ENCODE results near the gene PPP4R2. TPM values are rescaled to one million over a fixed set of nuclear protein-coding genes. Genes with fewer than 3 reads are reported as not detected.
A peak's percentile ranks its signal among the peaks of the same experiment; 100 is the strongest.

Gene PPP4R2
- total and polyA plus RNA-seq, 9 of the 15 experiments (the other 6 are each of a cell fraction or from before 2014, with no cell fraction given) = 11.0 to 49.6 (median 31.6) TPM

GRCh38 chr3:73096169-73096568 is 99.6 kb downstream of the PPP4R2 start:
- no peak for ATAC-seq
- no peak for DNase-seq (ENCODE audit: extremely low read depth in 1 of 4, low spot score in 3 of 4)
- peaks cover 0 to 16% of the 10 kb centered on the region in 2 experiments; a peak in 2 of 5 replicates for H3K27me3 ChIP-seq (ENCODE audit: control insufficient read depth in 2 of 2, insufficient read depth in 2 of 2, low read length in 2 of 2)
- peaks cover 3% of the 10 kb centered on the region; the same call in 1 of the 2 replicates for H3K9me3 ChIP-seq (replicated peaks; ENCODE audit: control insufficient read depth, insufficient read depth, low read depth, low read length)
- no peak overlapping the region for H3K27ac ChIP-seq (ENCODE audit: extremely low read depth, low read depth, low read length)
- no peaks in the 10 kb centered on the region; a peak in 1 of 5 replicates for H3K4me1 ChIP-seq (replicated peaks in 1 of 2; ENCODE audit: control insufficient read depth in 2 of 2, insufficient read depth in 2 of 2, low read length in 2 of 2)
- H3K36me3 ChIP-seq (ENCODE audit: control insufficient read depth, insufficient read depth, low read length) = no peaks in the 10 kb centered on the region
- H3K9me1 ChIP-seq (ENCODE audit: control insufficient read depth, insufficient read depth, low read length) = no peaks in the 10 kb centered on the region
- no peak overlapping the region for H3K9ac ChIP-seq (ENCODE audit: insufficient read depth in 1 of 2, low read depth in 2 of 2, low read length in 2 of 2)
- no peaks in the 10 kb centered on the region; the same call in 1 of the 2 replicates for H4K20me1 ChIP-seq (replicated peaks; ENCODE audit: control insufficient read depth, insufficient read depth, low read length)
- ChIA-PET CTCF (ENCODE audit: low intra/inter-chr PET ratio) (no interaction called here), POLR2A (interaction anchor here (0.6 kb wide), 1 partner anchor 198 kb away, joined by 3 read pairs; no protein-coding TSS in a partner anchor)
- TF ChIP-seq BCOR (IDR thresholded peaks at IDR 0.05) (0 out of 2 replicates have a peak, but pooled peaks have one; percentile 43), RAD51 (IDR thresholded peaks at IDR 0.05; ENCODE audit: borderline replicate concordance, low read depth) (no peak)
- WGBS (ENCODE audit: insufficient coverage, low coverage, missing lambda C conversion rate) = 56% methylated on average over 2 of the region's 2 CpGs
- no TSS peak for BruUV-seq (replicated peaks)
- no peak for FAIRE-seq
- in situ Hi-C loops (cut with MboI) = loop anchor here (5.0 to 25.0 kb wide), 2 partner anchors 331 to 1384 kb away; no protein-coding TSS in a partner anchor
- no peaks in the 10 kb centered on the region for H3K79me2 ChIP-seq (ENCODE audit: control insufficient read depth, insufficient read depth, low read length)
- intact Hi-C loops (cut with micrococcal nuclease) = no loop called here
- no peak overlapping the region for H3K4me3 ChIP-seq
- no peak overlapping the region for H2AFZ ChIP-seq (ENCODE audit: low read depth, low read length)
- no peak overlapping the region for H3K4me2 ChIP-seq (ENCODE audit: insufficient read depth, low read length)

- POLR2A ChIA-PET = no interaction called here
- WGBS (ENCODE audit: insufficient coverage, low coverage, missing lambda C conversion rate) = 0% methylated on average over 1 of the region's 2 CpGs
- Histone ChIP-seq H3K36me3 (ENCODE audit: control insufficient read depth, insufficient read depth, low read length) (no peaks in the 10 kb centered on the region), H3K9me1 (ENCODE audit: control insufficient read depth, insufficient read depth, low read length) (no peaks in the 10 kb centered on the region), H3K79me2 (ENCODE audit: control insufficient read depth, insufficient read depth, low read length) (no peaks in the 10 kb centered on the region), H3K4me3 (no peak overlapping the region), H3K4me1 (replicated peaks in 1 of 2; ENCODE audit: control insufficient read depth in 2 of 2, insufficient read depth in 2 of 2, low read length in 2 of 2) (no peaks in the 10 kb centered on the region; a peak in 1 of 5 replicates), H3K27me3 (ENCODE audit: control insufficient read depth in 2 of 2, insufficient read depth in 2 of 2, low read length in 2 of 2) (peaks cover 0 to 17% of the 10 kb centered on the region in 2 experiments; a peak in 2 of 5 replicates), H3K9ac (ENCODE audit: insufficient read depth in 1 of 2, low read depth in 2 of 2, low read length in 2 of 2) (no peak overlapping the region), H3K9me3 (replicated peaks; ENCODE audit: control insufficient read depth, insufficient read depth, low read depth, low read length) (peaks cover 3% of the 10 kb centered on the region; the same call in 1 of the 2 replicates), H3K27ac (ENCODE audit: extremely low read depth, low read depth, low read length) (no peak overlapping the region), H3K4me2 (ENCODE audit: insufficient read depth, low read length) (no peak overlapping the region), H4K20me1 (replicated peaks; ENCODE audit: control insufficient read depth, insufficient read depth, low read length) (no peaks in the 10 kb centered on the region; the same call in 1 of the 2 replicates), H2AFZ (ENCODE audit: low read depth, low read length) (no peak overlapping the region)
- no TSS peak for BruUV-seq (replicated peaks)
- no peak for FAIRE-seq
- intact Hi-C loops (cut with micrococcal nuclease) = no loop called here
- DNase-seq (ENCODE audit: extremely low read depth in 1 of 4, low spot score in 3 of 4) = no peak
- no peak for ATAC-seq
- CTCF ChIA-PET (ENCODE audit: low intra/inter-chr PET ratio) = interaction anchor here (0.6 kb wide), 1 partner anchor 16 kb away, joined by 3 read pairs; no protein-coding TSS in a partner anchor
- TF ChIP-seq PHB (CRISPR knock-in tag; IDR thresholded peaks at IDR 0.05) (no peak), ESRRA (IDR thresholded peaks at IDR 0.05; ENCODE audit: borderline replicate concordance, low read depth) (no peak), YY1 (IDR thresholded peaks at IDR 0.05; ENCODE audit: borderline replicate concordance in 1 of 3, control insufficient read depth in 1 of 3, extremely low read depth in 1 of 3, insufficient read depth in 3 of 3, insufficient read length in 1 of 3, insufficient replicate concordance in 2 of 3, low read depth in 1 of 3, low read length in 2 of 3) (peak in 1 of 3 experiments; percentile 59), HINFP (tag; conservative IDR thresholded peaks at IDR 0.05; ENCODE audit: low read depth) (no peak)
- in situ Hi-C loops (cut with MboI) = loop anchor here (5.0 to 25.0 kb wide), 2 partner anchors 329 to 1386 kb away; no protein-coding TSS in a partner anchor
Observed at GRCh38 chr3:73098026-73098425, 101.4 kb downstream of the PPP4R2 start.
